SKM-1 treated with dmso at 0.1 percent for 144 hours (cell line): ENCODE results near the gene ENPP5.
A peak's percentile ranks its signal among the peaks of the same experiment; 100 is the strongest.

ENCODE experiments used
- DNase-seq: peaks from one replicate; lab custom pipeline; 2025; ENCODE audit not compliant: unreplicated experiment; lab: John Stamatoyannopoulos, UW

ENPP5 gene

GRCh38 chr6:46170357-46171289 is at the start of gene ENPP5:
Gene ENPP5 (minus strand): TSS chr6:46170980. CDS start chr6:46168262, 2,718 bp downstream.
- DNase-seq, result peak; percentile 38

GRCh38 chr6:46219661-46220060 is 48.9 kb upstream of the ENPP5 start:
- DNase-seq, result peak; percentile 19

GRCh38 chr6:46218457-46218856 is 47.7 kb upstream of the ENPP5 start:
- DNase-seq, result no peak

DNA sequence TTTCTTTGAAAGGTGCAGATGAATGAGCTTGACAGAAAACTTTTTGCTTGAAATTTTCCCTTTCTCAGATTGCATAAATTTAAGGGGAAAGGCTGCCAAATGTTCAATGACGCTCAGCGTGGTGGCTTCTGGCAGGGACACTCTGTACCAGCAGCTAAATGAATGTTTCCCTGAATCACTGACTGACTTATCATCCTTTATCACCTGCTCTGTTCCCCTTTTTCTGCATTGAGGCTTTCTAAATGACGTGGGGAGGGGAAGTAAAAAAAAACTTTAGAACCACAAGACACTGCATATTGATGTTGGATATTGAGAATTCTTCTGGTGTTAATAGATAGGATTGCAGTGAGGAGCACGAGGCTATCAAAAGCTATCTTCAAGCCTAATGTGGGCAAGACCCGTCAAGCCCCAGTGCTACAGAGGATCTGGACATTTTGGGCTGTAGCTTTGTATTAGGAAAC is 46.9 kb upstream of the ENPP5 start:
- DNase-seq, result peak; percentile 39

GRCh38 chr6:46216879-46217278 is 46.1 kb upstream of the ENPP5 start:
- no peak for DNase-seq

DNA sequence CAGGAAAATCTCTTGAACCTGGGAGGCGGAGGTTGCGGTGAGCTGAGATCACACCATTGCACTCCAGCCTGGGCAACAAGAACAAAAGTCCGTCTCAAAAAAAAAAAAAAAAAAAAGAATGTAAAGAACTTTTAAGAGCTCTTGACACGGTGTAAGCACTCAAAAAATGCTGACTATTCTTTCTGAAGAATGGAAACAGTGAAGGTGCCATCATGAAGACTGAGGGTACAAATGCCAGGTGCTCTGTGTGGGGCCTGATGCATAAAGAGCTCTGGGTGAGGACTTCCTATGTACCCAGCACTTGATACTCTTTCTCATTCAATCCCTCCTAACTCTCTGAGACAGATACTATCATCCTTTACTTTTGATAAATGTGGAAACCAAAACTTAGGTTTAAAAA is 45.0 kb upstream of the ENPP5 start:
- DNase-seq, result no peak

DNA sequence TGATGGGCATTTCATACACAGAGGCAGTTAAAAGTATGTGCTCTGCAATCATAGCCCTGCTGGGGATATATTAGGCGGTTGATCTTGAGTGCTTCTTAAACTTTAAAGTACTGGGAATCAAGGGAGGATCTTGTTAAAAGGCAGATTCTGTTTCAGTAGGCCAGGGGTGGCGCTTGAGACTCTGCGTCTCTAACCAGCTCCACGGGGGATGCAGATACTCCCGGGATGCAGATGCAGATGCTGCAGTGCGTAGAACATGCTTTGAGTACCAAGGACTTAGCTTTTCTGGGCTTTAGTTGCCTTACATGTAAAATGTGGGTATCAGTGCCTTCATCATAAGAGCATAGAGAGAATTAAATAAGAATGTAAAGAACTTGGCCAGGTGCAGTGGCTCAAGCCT is 44.4 kb upstream of the ENPP5 start:
- no peak for DNase-seq

GRCh38 chr6:46211917-46212316 is 41.1 kb upstream of the ENPP5 start:
- no peak for DNase-seq

GRCh38 chr6:46210294-46210693 is 39.5 kb upstream of the ENPP5 start:
- no peak for DNase-seq

DNA sequence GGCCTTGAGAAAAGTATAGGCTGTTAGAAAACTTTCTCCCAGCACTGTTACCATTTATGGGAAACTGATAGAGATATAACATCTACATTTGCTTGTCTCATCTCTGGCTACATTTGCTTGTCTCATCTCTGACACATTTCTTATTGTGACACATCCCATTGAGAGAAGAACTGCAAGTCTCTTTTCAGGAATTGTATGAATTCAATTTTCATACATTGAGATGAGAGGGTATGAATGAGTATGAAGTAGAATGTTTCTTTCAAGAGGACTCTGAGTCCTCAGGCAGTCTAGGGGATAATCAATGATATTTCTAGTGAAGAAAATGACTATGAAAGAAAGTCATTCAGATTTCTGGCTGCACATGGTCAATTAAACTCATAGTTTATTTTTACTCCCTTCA is 37.5 kb upstream of the ENPP5 start:
- DNase-seq, result no peak

- DNase-seq, result no peak
Observed at GRCh38 chr6:46207174-46207573, 36.4 kb upstream of the ENPP5 start.

GRCh38 chr6:46204880-46205650 is 34.3 kb upstream of the ENPP5 start:
- DNase-seq, result no peak

GRCh38 chr6:46203391-46204177 is 32.8 kb upstream of the ENPP5 start:
- no peak for DNase-seq

DNA sequence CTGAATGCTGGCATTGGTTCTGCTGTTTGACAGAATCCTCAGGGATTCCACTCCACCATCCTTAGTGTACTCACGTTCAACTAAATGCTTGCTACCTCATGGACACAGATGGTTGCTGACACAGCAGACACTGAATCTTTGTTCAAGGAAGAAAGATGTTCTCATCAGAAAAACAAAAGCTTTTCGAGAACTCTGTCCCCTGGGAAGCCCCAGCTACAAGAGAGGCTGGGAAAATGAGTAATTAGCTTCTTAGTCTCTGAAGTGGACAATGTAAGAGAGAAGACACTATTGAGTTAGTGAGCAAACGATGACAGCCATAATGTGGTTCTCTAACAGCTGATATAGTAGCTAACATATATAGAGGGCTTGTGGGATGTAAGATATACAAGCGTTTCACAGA is 30.9 kb upstream of the ENPP5 start:
- no peak for DNase-seq

- DNase-seq, result no peak
Observed at GRCh38 chr6:46199387-46199786, 28.6 kb upstream of the ENPP5 start.

- no peak for DNase-seq
Observed at GRCh38 chr6:46191961-46192360, 21.2 kb upstream of the ENPP5 start.

DNA sequence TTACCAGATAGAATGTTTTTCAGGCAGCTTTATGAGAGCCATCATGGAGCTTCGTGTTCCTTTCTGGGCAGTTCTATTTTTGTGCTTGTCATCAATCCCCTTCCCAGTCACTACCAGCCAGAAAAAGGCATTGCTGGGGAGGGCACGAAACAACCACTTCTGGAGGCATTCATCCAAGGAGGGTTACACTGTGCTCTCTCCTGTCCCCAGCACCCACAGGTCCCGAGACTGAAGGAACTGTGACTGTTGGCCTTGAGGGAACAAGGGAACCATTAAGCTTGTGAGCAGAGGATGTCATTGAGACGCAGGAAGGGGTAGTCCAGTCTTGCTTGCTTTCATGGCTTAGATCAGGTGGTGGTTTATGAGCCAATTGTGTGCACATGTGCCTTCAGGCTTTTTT is 20.1 kb upstream of the ENPP5 start:
- DNase-seq, result no peak

DNA sequence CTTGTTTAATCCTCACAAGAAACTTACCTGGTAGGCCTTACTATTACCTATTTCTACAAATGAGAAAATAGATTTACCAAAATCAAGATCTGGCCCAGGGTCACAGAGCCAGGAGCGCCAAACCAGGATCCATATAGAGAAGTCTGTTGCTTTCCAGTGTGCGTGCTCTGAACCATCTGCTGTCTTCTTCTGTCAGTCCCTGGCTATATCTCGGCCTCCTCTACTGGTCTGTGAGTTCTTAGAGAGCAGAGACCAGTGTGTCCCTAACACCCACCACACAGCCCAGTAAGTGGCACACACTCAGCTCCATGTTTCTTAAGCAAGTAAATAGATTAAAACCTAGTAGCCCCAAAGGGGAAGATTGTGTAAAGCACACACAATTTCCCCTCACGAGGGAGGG is 18.9 kb upstream of the ENPP5 start:
- no peak for DNase-seq

- DNase-seq, result no peak
Observed at GRCh38 chr6:46186583-46186982, 15.8 kb upstream of the ENPP5 start.

DNA sequence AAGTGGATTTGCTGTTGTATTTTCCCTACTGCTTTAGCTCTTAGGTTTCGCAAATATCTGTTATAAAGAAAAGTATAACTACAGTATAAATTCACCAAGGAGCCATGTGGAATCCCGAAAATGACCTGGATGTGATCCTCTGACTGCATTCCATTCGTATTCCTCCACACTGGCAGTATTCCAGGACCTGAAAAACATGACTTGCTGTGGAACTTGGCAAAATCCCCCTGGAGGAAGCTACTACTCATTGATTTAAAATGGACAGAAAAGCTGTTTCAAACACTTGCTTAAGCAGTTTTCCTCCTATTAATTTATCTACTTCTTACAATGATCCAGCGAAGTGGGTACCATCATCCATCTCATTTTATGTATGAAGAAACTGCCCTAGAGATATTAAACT is 13.3 kb upstream of the ENPP5 start:
- no peak for DNase-seq

DNA sequence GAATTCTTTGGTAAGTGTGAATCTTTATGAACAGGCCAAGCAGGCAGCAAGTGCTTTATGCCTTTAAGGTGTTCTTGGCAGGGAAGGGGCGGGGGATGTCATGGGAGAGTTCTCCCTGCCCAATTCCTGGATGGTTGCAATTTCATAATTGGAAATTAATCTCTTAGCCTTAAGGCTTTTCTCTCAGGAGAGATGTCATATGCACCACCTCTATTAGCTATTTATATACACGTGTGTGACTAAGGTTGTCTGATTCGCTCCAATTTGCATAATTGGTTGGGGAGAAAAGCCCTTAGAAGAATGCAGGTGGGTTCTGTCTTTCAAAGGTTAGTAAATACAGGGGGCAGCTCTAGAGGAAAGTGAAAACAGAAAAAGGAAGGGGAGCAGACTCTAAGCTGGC is 5.2 kb upstream of the ENPP5 start:
- no peak for DNase-seq
